EL (cell line): ENCODE measurements around the gene TRAK2.

ENCODE experiments used
- DNase-seq: peaks from one replicate; pipeline ENCODE4 v3.0.0-alpha.2; 2016

The TRAK2 gene

DNA sequence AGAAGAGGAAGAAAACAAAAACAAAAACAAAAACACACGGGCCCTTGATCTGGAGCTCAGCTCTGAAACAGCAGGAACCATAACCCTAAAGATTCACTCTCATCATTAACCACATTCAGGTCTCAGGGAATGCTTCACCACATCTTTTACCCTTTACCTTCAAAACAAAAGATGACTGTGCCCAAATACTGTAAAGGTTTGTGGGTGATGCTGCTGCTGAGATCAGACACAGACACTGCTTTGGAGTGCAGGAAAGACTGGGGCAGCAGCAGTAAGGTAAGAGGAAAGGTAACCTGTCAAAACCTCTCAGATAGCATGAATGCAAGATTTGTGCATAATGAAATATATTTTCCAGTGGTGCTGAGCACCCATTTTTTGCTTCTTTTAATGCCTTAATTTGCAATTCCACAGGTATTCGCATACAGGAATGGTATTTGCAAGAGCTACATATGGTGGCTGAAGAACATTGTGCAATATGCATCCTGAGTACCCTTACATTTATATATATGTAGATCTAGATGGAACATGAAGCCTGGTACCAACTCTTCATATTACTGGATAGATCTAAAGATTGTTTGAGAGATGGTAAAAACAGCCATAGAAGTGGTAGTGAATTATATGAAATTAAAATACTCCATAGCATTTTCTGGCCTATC is 90.1 kb downstream of the TRAK2 start:
- DNase-seq = no peak

- DNase-seq = no peak
These were observed 91.0 kb downstream of the TRAK2 start for GRCh38 chr2:201360256-201360655.

DNA sequence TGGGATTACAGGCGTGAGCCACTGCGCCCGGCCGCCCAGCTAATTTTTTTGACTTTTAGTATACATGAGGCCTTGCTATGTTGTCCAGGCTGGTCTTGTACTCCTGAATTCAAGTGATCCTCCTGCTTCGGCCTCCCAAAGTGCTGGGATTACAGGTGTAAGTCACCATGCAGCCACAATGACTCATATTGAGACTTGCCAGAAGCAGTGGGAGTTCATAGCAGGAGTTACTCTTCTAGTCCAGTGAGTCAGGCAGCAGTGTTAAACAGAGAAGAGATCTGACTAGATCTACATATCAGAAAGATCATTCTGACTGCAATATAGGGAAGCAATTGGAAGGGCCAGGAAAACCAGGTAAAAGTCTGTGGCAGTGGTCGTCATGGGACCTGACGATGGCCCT is 92.6 kb downstream of the TRAK2 start:
- DNase-seq = peak; percentile 76

GRCh38 chr2:201357221-201357620 is 94.0 kb downstream of the TRAK2 start, which contains the start of gene FLACC1:
TSS of gene FLACC1 (minus strand) at chr2:201357345. CDS start at chr2:201351404, 5,941 bp downstream.
- peak; percentile 65 for DNase-seq

DNA sequence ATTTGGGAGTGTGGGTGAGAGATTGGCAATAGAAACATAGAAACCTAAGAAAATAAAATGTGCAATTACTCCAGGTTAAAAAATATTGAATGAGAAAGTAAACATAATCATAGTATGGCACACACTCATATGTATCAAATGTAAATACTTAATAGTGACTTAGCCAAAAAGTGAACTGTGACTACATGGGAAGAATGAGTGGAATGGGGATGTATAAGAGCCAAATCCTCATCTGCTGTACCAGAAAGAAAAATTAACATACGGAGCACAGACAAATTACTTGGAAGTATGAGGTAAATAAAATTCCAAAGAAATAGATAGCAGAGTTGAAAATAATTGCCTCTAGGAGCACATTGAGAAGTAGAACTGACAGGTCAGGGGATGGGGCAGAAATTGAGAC is 98.1 kb downstream of the TRAK2 start:
- no peak for DNase-seq

DNA sequence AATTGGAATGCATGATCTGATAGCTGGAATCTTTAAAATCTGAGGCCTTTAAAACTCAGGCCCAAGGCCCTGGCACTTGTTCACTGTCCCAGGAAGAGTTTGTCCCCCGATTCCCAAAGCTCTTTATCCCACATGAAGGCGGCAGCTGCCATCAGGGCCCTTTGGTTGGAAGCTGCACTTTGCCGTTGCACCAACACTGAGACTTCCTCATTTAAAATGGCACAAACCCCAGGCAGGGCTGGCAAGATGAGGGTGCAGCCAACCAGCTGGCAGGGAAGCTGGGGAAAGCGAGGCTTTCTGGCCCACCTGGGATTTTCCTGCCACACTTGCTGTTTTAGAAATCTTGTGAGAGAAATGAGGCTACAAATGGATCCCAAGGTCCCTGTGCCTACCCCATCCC is 100.4 kb downstream of the TRAK2 start:
- DNase-seq = no peak

GRCh38 chr2:201349601-201350000 is 101.7 kb downstream of the TRAK2 start:
- DNase-seq = no peak

DNA sequence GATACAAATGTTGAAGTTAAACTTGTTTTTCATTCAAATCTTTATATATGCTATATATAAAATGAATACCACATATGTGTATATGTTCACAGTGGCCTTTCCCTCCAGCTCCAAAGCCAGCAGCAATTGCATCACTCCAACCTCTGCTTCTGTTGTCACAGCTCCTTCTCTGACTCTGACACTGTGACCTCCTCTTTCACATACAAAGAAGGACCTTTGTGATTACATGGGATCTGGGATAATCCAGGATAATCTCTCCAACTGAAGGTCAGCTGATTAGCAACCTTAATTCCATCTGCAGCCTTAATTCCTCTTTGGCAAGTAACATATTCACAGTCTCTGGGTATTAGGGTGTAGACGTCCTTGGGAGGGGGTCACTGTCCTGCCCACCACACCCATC is 102.5 kb downstream of the TRAK2 start:
- DNase-seq = no peak

DNA sequence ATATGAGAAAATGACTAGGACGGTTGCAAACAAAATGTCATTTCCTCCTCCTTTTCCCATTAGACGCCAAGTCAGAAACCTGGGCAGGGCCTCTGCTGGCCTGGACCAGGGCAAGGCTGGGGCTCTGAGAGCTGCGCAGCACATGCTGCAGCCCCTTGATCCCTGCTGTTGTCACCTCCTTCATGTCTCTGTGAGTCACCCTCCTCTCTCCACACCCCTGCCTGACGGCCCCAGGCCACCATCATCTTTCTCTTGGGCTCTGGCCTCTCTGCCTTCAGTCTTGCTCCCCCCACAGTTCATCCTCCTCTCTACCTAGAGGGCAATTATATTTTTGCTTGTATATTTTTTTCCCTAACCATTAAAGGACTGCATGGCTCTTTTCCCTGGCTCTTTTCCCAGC is 104.1 kb downstream of the TRAK2 start:
- peak; percentile 6 for DNase-seq

DNA sequence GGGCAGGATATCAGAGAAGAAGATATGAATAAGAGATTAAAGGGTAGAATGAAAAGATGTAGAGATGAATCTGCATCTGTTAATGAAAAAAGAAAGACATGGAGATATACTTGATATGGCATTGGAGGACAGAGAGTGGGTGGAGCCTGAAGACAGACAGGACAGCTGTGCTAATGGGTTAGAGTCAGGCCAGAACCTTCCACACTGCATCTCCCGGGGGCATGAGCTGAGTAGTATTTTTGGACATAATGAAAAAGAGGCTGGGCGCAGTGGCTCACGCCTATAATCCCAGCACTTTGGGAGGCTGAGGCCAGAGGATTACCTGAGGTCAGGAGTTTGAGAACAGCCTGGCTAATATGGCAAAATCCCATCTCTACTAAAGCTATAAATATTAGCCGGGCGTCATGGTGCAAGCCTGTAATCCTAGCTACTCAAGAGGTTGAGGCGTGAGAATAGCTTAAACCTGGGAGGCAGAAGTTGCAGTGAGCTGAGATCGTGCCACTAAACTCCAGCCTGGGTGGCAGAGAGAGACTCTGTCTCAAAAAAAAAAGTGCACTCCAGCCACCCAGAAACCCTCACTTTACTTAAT is 105.5 kb downstream of the TRAK2 start:
- no peak for DNase-seq

DNA sequence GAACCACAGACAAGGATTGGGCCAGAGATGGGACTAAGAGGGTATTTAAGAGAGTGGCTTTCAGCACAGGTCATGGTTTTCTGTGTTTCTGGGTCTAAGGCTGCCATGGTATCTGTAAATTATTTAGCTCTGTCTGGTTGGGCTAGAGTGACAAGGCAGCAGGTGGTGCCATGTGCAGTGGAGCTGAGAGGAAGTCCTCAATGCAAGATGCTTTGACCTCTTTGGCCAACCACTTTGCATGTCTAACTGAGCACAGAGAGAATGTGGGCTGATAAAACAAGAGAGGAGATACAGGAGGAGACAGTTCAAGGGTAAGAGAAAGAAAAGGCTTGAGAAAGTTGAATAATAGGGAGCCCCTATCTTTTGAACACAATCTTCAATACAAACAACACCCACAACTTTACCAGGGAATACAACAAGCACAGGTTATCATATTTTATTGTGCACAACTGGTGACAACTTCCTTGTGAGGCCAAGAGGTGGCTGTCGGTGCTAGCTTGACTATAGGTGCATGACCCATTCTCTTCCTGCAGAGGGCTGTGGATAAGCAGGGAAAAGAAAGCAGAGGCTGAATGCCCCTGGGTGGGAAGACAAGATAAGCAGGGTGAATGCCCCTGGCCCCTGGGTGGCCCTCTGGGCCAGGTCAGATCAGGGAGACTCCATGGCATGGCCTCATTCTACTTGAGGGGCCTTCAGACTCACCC is 106.4 kb downstream of the TRAK2 start:
- no peak for DNase-seq

GRCh38 chr2:201343559-201343958 is 107.7 kb downstream of the TRAK2 start:
- DNase-seq = no peak

GRCh38 chr2:201342923-201343322 is 108.3 kb downstream of the TRAK2 start:
- no peak for DNase-seq

DNA sequence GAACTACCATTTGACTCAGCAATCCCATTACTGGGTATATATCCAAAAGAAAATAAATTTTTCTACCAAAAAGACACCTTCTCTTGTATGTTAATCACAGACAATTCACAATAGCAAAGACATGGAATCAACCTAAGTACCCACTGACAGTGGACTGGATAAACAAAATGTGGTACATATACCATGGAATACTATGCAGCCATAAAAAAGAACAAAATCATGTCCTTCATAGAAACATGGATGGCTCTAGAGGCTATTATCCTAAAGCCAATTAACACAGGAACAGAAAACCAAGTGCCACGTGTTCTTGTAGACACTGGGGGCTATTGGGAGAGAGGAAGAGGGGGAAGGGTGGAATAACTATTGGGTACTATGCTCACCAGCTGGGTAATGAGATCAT is 121.8 kb downstream of the TRAK2 start:
- no peak for DNase-seq

GRCh38 chr2:201327678-201328077 is 123.6 kb downstream of the TRAK2 start:
- no peak for DNase-seq
